Calu3 (cell line): ENCODE data around the gene ALDH1L2. TPM values are rescaled to one million over a fixed set of nuclear protein-coding genes. Genes with fewer than 3 reads are reported as not detected.

Source experiments
- BruUV-seq: library from RNA; stranded (reverse); fragments of 400-500 nt; replicated peaks from 2 replicates; lab custom pipeline; 2021; lab: Mats Ljungman, UMichigan
- CTCF ChIA-PET: fragments of 300-600 bp; sonication (Branson Sonifier 250); formaldehyde crosslinking; loops from one replicate; lab custom pipeline; 2022; ENCODE audit warnings: antibody characterized with exemption; lab: Charles Lee
- DNase-seq: peaks from one replicate; pipeline ENCODE4 v3.0.0; 2022
- H3K27ac Mint-ChIP-seq: one replicate; pipeline ENCODE4 v1.8.0; 2022; ENCODE audit warnings: mixed read lengths; ENCODE audit not compliant: unreplicated experiment
- H3K27me3 Mint-ChIP-seq: one replicate; pipeline ENCODE4 v1.8.0; 2022; ENCODE audit warnings: mixed read lengths; ENCODE audit not compliant: unreplicated experiment
- H3K36me3 Mint-ChIP-seq: one replicate; pipeline ENCODE4 v1.8.0; 2022; ENCODE audit warnings: mild to moderate bottlenecking, moderate library complexity, mixed read lengths; ENCODE audit not compliant: insufficient read depth, unreplicated experiment
- H3K4me1 Mint-ChIP-seq: one replicate; pipeline ENCODE4 v1.8.0; 2022; ENCODE audit warnings: mild to moderate bottlenecking, low read depth, mixed read lengths; ENCODE audit not compliant: unreplicated experiment
- H3K4me3 Mint-ChIP-seq: one replicate; pipeline ENCODE4 v1.8.0; 2022; ENCODE audit warnings: mild to moderate bottlenecking, low read depth, moderate library complexity, mixed read lengths; ENCODE audit not compliant: unreplicated experiment
- H3K9me3 Mint-ChIP-seq: one replicate; pipeline ENCODE4 v1.8.0; 2022; ENCODE audit warnings: low read depth, mixed read lengths; ENCODE audit not compliant: unreplicated experiment
- intact Hi-C: fragments of 100-400 bp; cut with micrococcal nuclease; formaldehyde crosslinking; loops from one replicate; pipeline ENCODE4 v1.10.0; 2022; ENCODE audit not compliant: unreplicated experiment
- total RNA-seq: library from RNA; stranded (reverse); gene quantifications from 2 replicates; pipeline ENCODE4 v1.2.3, GENCODE V29; 2022
- TF ChIP-seq, protein P1 (sequence below): fragments of 200-600 bp; IDR thresholded peaks from one replicate; pipeline ENCODE4 v1.8.0; 2022; ENCODE audit warnings: antibody characterized with exemption; ENCODE audit not compliant: unreplicated experiment

Gene ALDH1L2
- total RNA-seq, 1 experiment from 2014 or later, result 19.3 TPM

DNA sequence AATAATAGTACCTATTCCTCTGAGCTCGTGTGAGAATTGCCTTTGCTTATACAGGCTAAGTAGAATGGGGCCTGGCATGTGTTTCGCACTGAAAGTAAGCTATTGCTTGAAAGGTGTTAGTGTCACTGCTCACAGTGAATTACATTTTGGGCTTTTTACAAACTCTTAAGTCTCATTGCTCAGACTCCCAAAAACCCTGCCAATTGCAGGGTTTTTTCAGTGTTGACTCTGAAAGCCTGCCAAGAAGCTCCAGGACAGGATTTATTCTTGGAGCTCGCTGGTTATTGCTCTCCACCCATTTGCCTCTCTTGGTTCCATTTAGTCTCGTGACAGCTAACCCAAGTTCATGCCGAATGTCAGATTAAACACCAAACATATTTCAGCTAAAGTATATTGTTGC is 58.4 kb downstream of the ALDH1L2 start:
- intact Hi-C loops, result no loop called here
- H3K9me3 Mint-ChIP-seq, result no peaks in the 10 kb centered on the region
- peaks cover 8% of the 10 kb centered on the region for H3K4me1 Mint-ChIP-seq
- no TSS peak for BruUV-seq
- no peak overlapping the region for H3K27ac Mint-ChIP-seq
- peaks cover under 1% of the 10 kb centered on the region for H3K36me3 Mint-ChIP-seq
- CTCF ChIA-PET, result no interaction called here
- DNase-seq, result no peak
- TF ChIP-seq, protein P1, sequence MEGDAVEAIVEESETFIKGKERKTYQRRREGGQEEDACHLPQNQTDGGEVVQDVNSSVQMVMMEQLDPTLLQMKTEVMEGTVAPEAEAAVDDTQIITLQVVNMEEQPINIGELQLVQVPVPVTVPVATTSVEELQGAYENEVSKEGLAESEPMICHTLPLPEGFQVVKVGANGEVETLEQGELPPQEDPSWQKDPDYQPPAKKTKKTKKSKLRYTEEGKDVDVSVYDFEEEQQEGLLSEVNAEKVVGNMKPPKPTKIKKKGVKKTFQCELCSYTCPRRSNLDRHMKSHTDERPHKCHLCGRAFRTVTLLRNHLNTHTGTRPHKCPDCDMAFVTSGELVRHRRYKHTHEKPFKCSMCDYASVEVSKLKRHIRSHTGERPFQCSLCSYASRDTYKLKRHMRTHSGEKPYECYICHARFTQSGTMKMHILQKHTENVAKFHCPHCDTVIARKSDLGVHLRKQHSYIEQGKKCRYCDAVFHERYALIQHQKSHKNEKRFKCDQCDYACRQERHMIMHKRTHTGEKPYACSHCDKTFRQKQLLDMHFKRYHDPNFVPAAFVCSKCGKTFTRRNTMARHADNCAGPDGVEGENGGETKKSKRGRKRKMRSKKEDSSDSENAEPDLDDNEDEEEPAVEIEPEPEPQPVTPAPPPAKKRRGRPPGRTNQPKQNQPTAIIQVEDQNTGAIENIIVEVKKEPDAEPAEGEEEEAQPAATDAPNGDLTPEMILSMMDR, result no peak
- H3K4me3 Mint-ChIP-seq, result no peak overlapping the region
- H3K27me3 Mint-ChIP-seq, result no peaks in the 10 kb centered on the region

DNA sequence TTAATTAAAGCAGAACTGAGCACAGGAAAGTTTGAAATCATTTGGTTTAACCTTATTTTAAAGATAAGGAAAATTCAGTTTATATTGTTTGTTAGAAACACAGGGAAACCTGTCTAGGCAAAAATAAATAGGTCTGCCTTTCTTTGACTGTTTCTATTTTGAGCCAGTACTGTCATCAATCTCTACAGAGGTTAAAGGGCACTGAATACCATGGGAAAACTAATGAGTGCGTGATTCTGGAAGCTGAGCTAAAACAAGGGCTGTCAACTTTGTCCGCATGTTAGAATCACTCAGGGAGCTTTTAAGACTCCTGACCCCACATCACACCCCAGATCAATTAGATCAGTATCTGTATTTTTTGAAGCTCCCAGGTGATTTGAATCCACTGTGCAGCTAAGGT is 59.3 kb downstream of the ALDH1L2 start:
- Mint-ChIP-seq H3K4me3 (no peak overlapping the region), H3K36me3 (peaks cover 10% of the 10 kb centered on the region), H3K27me3 (no peaks in the 10 kb centered on the region), H3K27ac (no peak overlapping the region), H3K4me1 (peaks cover 14% of the 10 kb centered on the region), H3K9me3 (no peaks in the 10 kb centered on the region)
- DNase-seq, result no peak
- TF ChIP-seq, protein P1, result no peak
- BruUV-seq, result no TSS peak
- intact Hi-C loops, result no loop called here
- CTCF ChIA-PET, result interaction anchor here (0.6 to 1.0 kb wide), 2 partner anchors 60 to 358 kb away, joined by 3 to 4 read pairs; no protein-coding TSS in a partner anchor

DNA sequence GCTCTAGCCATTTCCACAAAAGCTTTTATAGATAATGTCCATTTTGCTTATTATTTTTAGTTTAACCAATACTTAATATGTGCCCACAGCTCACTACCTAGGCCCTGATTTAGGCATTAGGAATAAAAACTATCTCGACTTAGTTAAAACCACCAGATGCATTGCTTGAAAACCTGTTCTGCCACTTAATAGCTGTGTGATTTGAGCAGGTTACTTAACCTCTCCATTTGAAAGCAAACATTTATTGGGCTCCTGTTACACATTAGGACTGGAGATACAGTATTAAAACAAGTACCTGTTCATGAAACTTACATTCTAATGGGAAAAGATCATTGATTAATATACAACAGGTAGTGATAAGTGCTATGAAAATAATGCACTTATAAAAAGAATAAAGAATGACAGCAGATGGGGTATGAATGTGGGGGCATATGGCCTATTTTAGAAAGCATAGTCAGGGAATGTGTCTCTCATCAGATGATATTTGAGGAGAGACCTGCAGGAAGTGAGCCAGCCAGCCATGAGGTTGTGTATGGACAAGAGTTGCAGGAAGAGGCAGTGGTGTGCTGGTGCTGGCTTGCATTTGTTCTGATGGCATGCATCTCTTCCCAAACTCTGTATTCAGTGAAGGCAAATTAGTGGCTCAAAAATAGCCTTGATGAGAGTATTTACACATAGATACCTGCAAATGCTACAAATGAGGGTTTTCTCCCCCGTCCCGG is 63.9 kb downstream of the ALDH1L2 start:
- no TSS peak for BruUV-seq
- DNase-seq, result peak; percentile 8
- TF ChIP-seq, protein P1, result no peak
- H3K36me3 Mint-ChIP-seq, result peaks cover 18% of the 10 kb centered on the region
- H3K4me1 Mint-ChIP-seq, result peaks cover 16% of the 10 kb centered on the region
- H3K27ac Mint-ChIP-seq, result peak overlapping the region; percentile 51
- H3K27me3 Mint-ChIP-seq, result no peaks in the 10 kb centered on the region
- no peaks in the 10 kb centered on the region for H3K9me3 Mint-ChIP-seq
- CTCF ChIA-PET, result interaction anchor here (0.5 to 1.2 kb wide), 2 partner anchors 67 to 805 kb away, joined by 3 read pairs; partner anchors contain the start of gene TXNRD1
- intact Hi-C loops, result no loop called here
- H3K4me3 Mint-ChIP-seq, result no peak overlapping the region

DNA sequence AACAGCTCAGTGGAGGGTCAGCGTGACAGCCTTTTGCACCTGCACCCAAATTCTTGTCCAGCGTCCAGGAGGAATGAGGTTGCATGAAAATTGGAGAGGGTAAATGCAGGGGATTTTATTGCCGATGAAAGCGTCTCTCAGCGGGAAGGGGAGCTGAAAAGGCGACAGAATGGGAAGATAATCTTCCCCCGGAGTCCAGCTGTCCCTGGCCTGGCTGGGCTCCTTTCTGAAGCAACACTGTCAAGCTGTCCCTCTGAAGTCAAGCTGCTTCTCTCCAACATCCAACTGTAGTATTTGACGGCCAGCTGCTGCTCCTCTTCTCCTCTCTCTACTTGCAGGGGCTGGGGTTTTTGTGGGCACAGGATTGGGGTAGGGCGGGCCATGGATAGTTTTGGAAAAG is 65.5 kb downstream of the ALDH1L2 start:
- TF ChIP-seq, protein P1, result no peak
- no peaks in the 10 kb centered on the region for H3K9me3 Mint-ChIP-seq
- intact Hi-C loops, result no loop called here
- no peaks in the 10 kb centered on the region for H3K27me3 Mint-ChIP-seq
- CTCF ChIA-PET, result no interaction called here
- no TSS peak for BruUV-seq
- H3K4me3 Mint-ChIP-seq, result no peak overlapping the region
- no peak for DNase-seq
- no peak overlapping the region for H3K27ac Mint-ChIP-seq
- H3K4me1 Mint-ChIP-seq, result peaks cover 16% of the 10 kb centered on the region
- H3K36me3 Mint-ChIP-seq, result peaks cover 18% of the 10 kb centered on the region
